GM12874 (cell line): ENCODE results near the gene TUBB4B.

ENCODE experiments used
- CTCF ChIP-seq: IDR thresholded peaks from 2 replicates; pipeline ENCODE4 v1.5.1; 2011; ENCODE audit warnings: low read depth, mild to moderate bottlenecking, control low read depth, low read length, moderate library complexity; ENCODE audit not compliant: insufficient read depth

The TUBB4B gene

GRCh38 chr9:137195525-137196220 lies 45.4 kb upstream of the TUBB4B start:
- TF ChIP-seq CTCF: no peak

- TF ChIP-seq CTCF: no peak
Measured at GRCh38 chr9:137198051-137198901, 42.8 kb upstream of the TUBB4B start.

GRCh38 chr9:137198902-137199283 lies 42.2 kb upstream of the TUBB4B start:
- no peak for TF ChIP-seq CTCF

- TF ChIP-seq CTCF: no peak
Measured at GRCh38 chr9:137199411-137200121, 41.5 kb upstream of the TUBB4B start.

GRCh38 chr9:137200311-137201204 lies 40.5 kb upstream of the TUBB4B start, which contains the start of gene TPRN:
TPRN (minus strand) TSS chr9:137200741; CDS start chr9:137200711, 30 bp downstream.
- TF ChIP-seq CTCF: no peak

- no peak for TF ChIP-seq CTCF
Measured at GRCh38 chr9:137201205-137201868, 39.8 kb upstream of the TUBB4B start.
